ENCODE data around the gene SERBP1. TPM values are rescaled to one million over a fixed set of nuclear protein-coding genes. Genes with fewer than 3 reads are reported as not detected.

Gene SERBP1
- total RNA-seq, 1 donor from 2014 or later: 77.0 TPM

DNA sequence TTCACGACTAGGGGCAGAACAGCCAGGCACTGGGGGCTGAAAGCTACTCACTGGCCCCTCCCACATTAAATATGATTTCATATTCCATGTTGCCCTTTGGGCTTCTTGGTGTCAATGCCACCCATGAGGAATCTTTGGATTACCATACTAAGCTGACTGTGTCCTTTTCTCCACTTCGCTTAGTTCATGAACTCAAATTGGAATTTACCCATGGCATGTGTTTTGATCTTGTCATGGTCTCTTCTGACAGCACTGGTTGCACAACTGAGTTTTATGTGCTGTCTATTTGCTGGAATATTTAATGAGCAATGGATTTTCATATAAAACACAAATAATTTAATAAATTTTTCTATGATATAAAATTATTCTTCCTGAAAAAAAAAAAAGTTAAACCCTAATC is 59.2 kb downstream of the SERBP1 start:
- ATAC-seq (peak; percentile 56), DNase-seq (ENCODE audit: low spot score) (no peak)

DNA sequence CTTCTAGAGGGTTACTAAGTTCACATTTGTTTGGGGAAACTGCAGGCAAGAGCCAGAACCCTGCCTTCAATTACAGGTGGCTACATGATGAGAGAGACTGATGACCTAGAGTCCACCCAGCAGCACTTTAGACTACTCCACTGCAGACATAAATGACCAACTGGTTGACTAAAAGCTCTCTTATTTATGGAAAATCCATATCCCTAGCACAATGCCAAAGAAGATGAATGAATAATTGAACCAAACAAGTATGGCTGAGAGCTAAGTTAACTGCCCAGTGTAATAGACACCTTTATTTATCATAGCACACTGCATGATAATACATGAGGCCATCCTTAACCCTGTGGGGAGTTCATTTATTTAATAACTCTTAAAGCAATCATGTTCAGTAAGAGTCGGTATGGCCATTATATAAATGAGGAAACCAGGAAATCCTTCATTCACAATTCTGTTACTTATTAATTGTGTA is 62.1 kb downstream of the SERBP1 start:
- ATAC-seq (peak; percentile 81), DNase-seq (ENCODE audit: low spot score) (no peak)

DNA sequence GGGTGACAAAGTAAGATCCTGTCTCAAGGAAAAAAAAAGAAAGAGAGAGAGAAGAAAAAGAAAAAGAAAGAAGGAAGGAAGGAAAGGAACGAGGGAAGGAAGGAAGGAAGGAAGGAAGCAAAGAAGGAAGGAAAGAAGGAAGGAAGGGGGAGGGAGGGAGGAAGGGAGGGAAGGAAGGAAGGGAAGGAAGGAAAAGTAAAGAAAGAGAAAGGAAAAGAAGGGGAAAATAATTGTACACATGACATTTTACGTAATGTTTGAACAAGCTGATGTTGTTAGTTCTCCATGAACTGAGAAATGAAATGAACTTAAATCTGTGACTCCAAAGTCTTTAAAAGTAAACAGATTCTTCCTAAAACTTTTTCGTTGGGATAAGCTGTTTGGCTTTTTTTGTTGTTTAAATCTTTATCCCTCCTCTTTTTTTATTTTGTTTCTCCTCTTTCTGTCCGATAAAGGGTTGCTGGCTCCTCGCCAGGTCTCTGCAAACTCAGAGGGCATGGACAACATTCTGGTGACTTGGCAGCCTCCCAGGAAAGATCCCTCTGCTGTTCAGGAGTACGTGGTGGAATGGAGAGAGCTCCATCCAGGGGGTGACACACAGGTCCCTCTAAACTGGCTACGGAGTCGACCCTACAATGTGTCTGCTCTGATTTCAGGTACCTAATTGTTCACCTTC is 62.7 kb downstream of the SERBP1 start:
- peak; percentile 85 for DNase-seq (ENCODE audit: low spot score)
- ATAC-seq: peak; percentile 83

DNA sequence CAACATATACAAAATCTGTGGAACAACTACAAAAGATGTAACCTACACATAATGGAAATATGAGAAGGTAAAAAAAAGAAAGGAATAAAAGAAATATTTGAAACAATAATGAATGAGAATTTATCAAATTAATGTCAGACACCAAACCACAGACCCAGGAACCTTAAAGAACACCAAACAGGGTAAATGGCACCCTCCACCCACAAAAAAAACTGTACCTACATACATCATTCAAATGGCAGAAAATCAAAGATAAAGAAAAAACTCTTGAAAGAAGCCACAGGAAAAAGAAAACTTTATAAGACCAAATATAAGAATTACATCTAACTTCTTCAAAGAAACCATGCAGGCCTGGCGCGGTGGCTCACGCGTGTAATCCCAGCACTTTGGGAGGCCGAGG is 68.6 kb downstream of the SERBP1 start:
- ATAC-seq (no peak), DNase-seq (ENCODE audit: low spot score) (no peak)

DNA sequence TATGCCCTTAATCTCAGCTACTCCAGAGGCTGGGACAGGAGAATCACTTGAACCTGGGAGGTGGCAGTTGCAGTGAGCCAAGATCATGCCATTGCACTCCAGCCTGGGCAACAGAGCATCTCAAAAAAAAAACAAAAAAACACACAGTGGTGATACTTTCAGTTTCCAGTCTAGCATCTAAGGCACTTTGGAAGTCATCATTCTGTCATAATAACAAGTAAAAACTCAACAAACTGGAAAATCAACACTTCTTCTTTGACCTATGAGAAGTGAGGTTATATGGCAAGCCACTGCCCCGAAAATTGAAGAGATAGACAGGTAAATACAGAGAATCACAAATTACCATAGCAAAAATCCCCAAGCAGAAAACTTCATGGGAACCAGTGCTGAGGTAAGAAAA is 70.6 kb downstream of the SERBP1 start:
- DNase-seq (ENCODE audit: low spot score) (no peak), ATAC-seq (no peak)

Other genes starting within 250 kb of the SERBP1 start
- 0.43 TPM for gene IL12RB2, start 122.5 kb downstream of the SERBP1 start, total RNA-seq

Measured in left lobe of liver (tissue), 2 donors.